ENCODE data around the gene AURKAIP1. TPM values are rescaled to one million over a fixed set of nuclear protein-coding genes. Genes with fewer than 3 reads are reported as not detected.

The AURKAIP1 gene
- total and polyA plus RNA-seq, 9 of the 15 experiments (the other 6 are each of a cell fraction or from before 2014, with no cell fraction given): 7.8 to 478 (median 92.0) TPM

- TF ChIP-seq HMGXB4 (CRISPR knock-in tag; IDR thresholded peaks at IDR 0.05) (0 out of 2 replicates have a peak, but pooled peaks have one; percentile 31), WHSC1 (IDR thresholded peaks at IDR 0.05; ENCODE audit: low read length) (no peak), SMC3 (conservative IDR thresholded peaks at IDR 0.05; ENCODE audit: insufficient read depth, low read depth, low read length) (peak; percentile 88), RBM22 (IDR thresholded peaks at IDR 0.05; ENCODE audit: low read depth, low read length, poor library complexity, severe bottlenecking) (peak; percentile 80), SP1 (CRISPR knock-in tag; IDR thresholded peaks at IDR 0.05) (peak; percentile 67), POLR2G (IDR thresholded peaks at IDR 0.05; ENCODE audit: low read depth, low read length) (peak; percentile 37), HMGN3 (IDR thresholded peaks at IDR 0.05; ENCODE audit: borderline replicate concordance, extremely low read depth, insufficient read length, low read depth, low read length) (peak; percentile 36), SUPT5H (IDR thresholded peaks at IDR 0.05) (peak; percentile 26; the same call in 1 of the 2 replicates), PTBP1 (IDR thresholded peaks at IDR 0.05; ENCODE audit: low read depth, low read length) (no peak), CHD2 (IDR thresholded peaks at IDR 0.05; ENCODE audit: low read depth, low read length) (0 out of 2 replicates have a peak, but pooled peaks have one; percentile 43), REST (IDR thresholded peaks at IDR 0.05; ENCODE audit: borderline replicate concordance) (peak; percentile 64; the same call in 1 of the 2 replicates), REST (CRISPR knock-in tag; IDR thresholded peaks at IDR 0.05; ENCODE audit: low read depth) (no peak; the same call in 1 of the 2 replicates), RCOR1 (IDR thresholded peaks at IDR 0.05; ENCODE audit: borderline replicate concordance in 1 of 2, low read depth in 2 of 2, low read length in 2 of 2) (no peak), TGIF2 (CRISPR knock-in tag; IDR thresholded peaks at IDR 0.05) (0 out of 2 replicates have a peak, but pooled peaks have one; percentile 25), MTA3 (IDR thresholded peaks at IDR 0.05; ENCODE audit: borderline replicate concordance) (peak; percentile 36; the same call in 1 of the 2 replicates), ELF1 (tag; IDR thresholded peaks at IDR 0.05) (no peak)
These were observed 3.0 kb downstream of the AURKAIP1 start (continued) for GRCh38 chr1:1371746-1372711.

Data from K562 (cell line).